ENCODE results near the gene PCID2.

- TF ChIP-seq CTCF (IDR thresholded peaks at IDR 0.05; ENCODE audit: low read depth, low read length) (no peak), POLR2A (IDR thresholded peaks at IDR 0.05; ENCODE audit: extremely low read depth, insufficient read length) (no peak), MAX (IDR thresholded peaks at IDR 0.05; ENCODE audit: low read depth, low read length) (no peak), MYC (IDR thresholded peaks at IDR 0.05; ENCODE audit: low read depth, low read length) (no peak)
Measured at GRCh38 chr13:113178896-113179167, 29.6 kb downstream of the PCID2 start.
